ENCODE measurements around the gene LINGO3. TPM values are rescaled to one million over a fixed set of nuclear protein-coding genes. Genes with fewer than 3 reads are reported as not detected.

Gene LINGO3
- total and polyA plus RNA-seq, 2 donors (not counting 1 experiment from before 2014, with no cell fraction given): 1.1 to 3.9 TPM

- Histone ChIP-seq H3K4me1 (ENCODE audit: control insufficient read depth in 2 of 2, insufficient read depth in 2 of 2, low read length in 2 of 2) (peaks cover 38 to 43% of the 10 kb centered on the region in 2 donors), H3K4me3 (ENCODE audit: control extremely low read depth in 1 of 5, extremely low read depth in 1 of 5, insufficient read depth in 1 of 5, low read depth in 2 of 5, low read length in 4 of 5) (peak overlapping the region in 4 of 5 experiments; percentile 21 to 49 (median 44)), H3K9me3 (ENCODE audit: control extremely low read depth in 1 of 3, control insufficient read depth in 2 of 3, insufficient read depth in 1 of 3, low read length in 2 of 3) (peaks cover 0 to 10% (median 0%) of the 10 kb centered on the region in 3 donors), H3K27me3 (replicated peaks in 1 of 4; ENCODE audit: control extremely low read depth in 1 of 4, control insufficient read depth in 3 of 4, insufficient read depth in 4 of 4, low read length in 3 of 4) (peaks cover 0 to 49% (median 18%) of the 10 kb centered on the region in 4 experiments), H3K27ac (ENCODE audit: low read length in 2 of 2) (no peak overlapping the region), H4K20me1 (ENCODE audit: control insufficient read depth, insufficient read depth, low read length, poor library complexity, severe bottlenecking) (no peaks in the 10 kb centered on the region), H2AFZ (ENCODE audit: insufficient read depth, low read depth, low read length, poor library complexity, severe bottlenecking) (peak overlapping the region; percentile 27), H3K79me2 (ENCODE audit: control insufficient read depth, insufficient read depth, low read length) (peaks cover 32% of the 10 kb centered on the region), H3K9ac (ENCODE audit: low read length) (peak overlapping the region; percentile 51), H3K36me3 (replicated peaks in 1 of 2; ENCODE audit: control extremely low read depth in 1 of 2, control insufficient read depth in 1 of 2, extremely low read depth in 1 of 2, insufficient read depth in 2 of 2, low read length in 1 of 2) (no peaks in the 10 kb centered on the region), H3K4me2 (replicated peaks; ENCODE audit: low read depth, low read length, poor library complexity, severe bottlenecking) (peak overlapping the region; percentile 90)
- Mint-ChIP-seq H3K4me3 (peak overlapping the region; percentile 56), H3K9me3 (ENCODE audit: insufficient read depth) (no peaks in the 10 kb centered on the region), H3K27ac (no peak overlapping the region), H3K4me1 (peaks cover 32% of the 10 kb centered on the region), H3K27me3 (peaks cover 12% of the 10 kb centered on the region)
- intact Hi-C loops (cut with micrococcal nuclease): no loop called here
- 24% methylated on average over 31 of the region's 33 CpGs for WGBS (ENCODE audit: insufficient coverage)
- ATAC-seq (ENCODE audit: low read depth): no peak
- POLR2A ChIA-PET: interaction anchor here (0.6 to 3.8 kb wide), 5 partner anchors 9 to 24 kb away, joined by 3 to 14 read pairs (median 4); no protein-coding TSS in a partner anchor
- no peak for TF ChIP-seq EZH2 (IDR thresholded peaks at IDR 0.05; ENCODE audit: borderline replicate concordance, insufficient read depth, low read depth, low read length, poor library complexity, severe bottlenecking)
- TF ChIP-seq CTCF (IDR thresholded peaks at IDR 0.05): no peak
- no peak for DNase-seq
- CTCF ChIA-PET: interaction anchor here (1.0 kb wide), 1 partner anchor 20 kb away, joined by 3 read pairs; no protein-coding TSS in a partner anchor
These were observed 389 bp downstream of the LINGO3 start for GRCh38 chr19:2307518-2308012.

GRCh38 chr19:2306971-2307370 lies 983 bp downstream of the LINGO3 start:
- Mint-ChIP-seq H3K27me3 (peaks cover 12% of the 10 kb centered on the region), H3K4me1 (peaks cover 38% of the 10 kb centered on the region), H3K27ac (peak overlapping the region; percentile 80), H3K9me3 (ENCODE audit: insufficient read depth) (no peaks in the 10 kb centered on the region), H3K4me3 (peak overlapping the region; percentile 64)
- Histone ChIP-seq H3K79me2 (ENCODE audit: control insufficient read depth, insufficient read depth, low read length) (peaks cover 32% of the 10 kb centered on the region), H3K9me3 (ENCODE audit: control extremely low read depth in 1 of 3, control insufficient read depth in 2 of 3, insufficient read depth in 1 of 3, low read length in 2 of 3) (peaks cover 0 to 16% (median 0%) of the 10 kb centered on the region in 3 donors), H3K4me3 (ENCODE audit: control extremely low read depth in 1 of 5, extremely low read depth in 1 of 5, insufficient read depth in 1 of 5, low read depth in 2 of 5, low read length in 4 of 5) (no peak overlapping the region), H3K9ac (ENCODE audit: low read length) (peak overlapping the region; percentile 51), H3K4me1 (ENCODE audit: control insufficient read depth in 2 of 2, insufficient read depth in 2 of 2, low read length in 2 of 2) (peaks cover 39 to 44% of the 10 kb centered on the region in 2 donors), H3K27ac (ENCODE audit: low read length in 2 of 2) (no peak overlapping the region), H2AFZ (ENCODE audit: insufficient read depth, low read depth, low read length, poor library complexity, severe bottlenecking) (no peak overlapping the region), H3K27me3 (replicated peaks in 1 of 4; ENCODE audit: control extremely low read depth in 1 of 4, control insufficient read depth in 3 of 4, insufficient read depth in 4 of 4, low read length in 3 of 4) (peaks cover 0 to 43% (median 16%) of the 10 kb centered on the region in 4 experiments), H3K36me3 (replicated peaks in 1 of 2; ENCODE audit: control extremely low read depth in 1 of 2, control insufficient read depth in 1 of 2, extremely low read depth in 1 of 2, insufficient read depth in 2 of 2, low read length in 1 of 2) (no peaks in the 10 kb centered on the region), H4K20me1 (ENCODE audit: control insufficient read depth, insufficient read depth, low read length, poor library complexity, severe bottlenecking) (no peaks in the 10 kb centered on the region), H3K4me2 (replicated peaks; ENCODE audit: low read depth, low read length, poor library complexity, severe bottlenecking) (peak overlapping the region; percentile 90)
- TF ChIP-seq EZH2 (IDR thresholded peaks at IDR 0.05; ENCODE audit: borderline replicate concordance, insufficient read depth, low read depth, low read length, poor library complexity, severe bottlenecking) (no peak), CTCF (IDR thresholded peaks at IDR 0.05) (no peak)
- 73% methylated on average over 17 of the region's 17 CpGs for WGBS (ENCODE audit: insufficient coverage)
- CTCF ChIA-PET: interaction anchor here (1.0 kb wide), 1 partner anchor 19 kb away, joined by 3 read pairs; no protein-coding TSS in a partner anchor
- DNase-seq (no peak), ATAC-seq (ENCODE audit: low read depth) (no peak)
- POLR2A ChIA-PET: interaction anchor here (0.6 to 3.8 kb wide), 5 partner anchors 10 to 605 kb away, joined by 4 to 14 read pairs (median 5); no protein-coding TSS in a partner anchor
- intact Hi-C loops (cut with micrococcal nuclease): no loop called here
